Gastroesophageal sphincter (tissue), 4 donors: ENCODE results near the gene CUBN. TPM values are rescaled to one million over a fixed set of nuclear protein-coding genes. Genes with fewer than 3 reads are reported as not detected.

Experiments used
- ATAC-seq: fragments of 150-250 bp; one replicate; pipeline ENCODE4 v1.9.1; 2016; ENCODE audit warnings: mild to moderate bottlenecking, moderate library complexity
- H3K27ac ChIP-seq, 4 donors: fragments of 200-600 bp; sonication (generic) in 3 of 4; 1 replicate in 3 of 4; 2 replicates in 1 of 4; pipeline ENCODE4 v1.5.1; 2016 to 2019
- H3K27me3 ChIP-seq: fragments of 200-600 bp; sonication (generic); one replicate; pipeline ENCODE4 v1.5.1; 2019
- H3K36me3 ChIP-seq, 2 donors: fragments of 200-600 bp; sonication (generic); one replicate each; pipeline ENCODE4 v1.5.1; 2019; ENCODE audit warnings: control low read depth in 1 of 2
- H3K4me1 ChIP-seq, 3 donors: fragments of 200-600 bp; sonication (generic); 1 replicate in 2 of 3; 2 replicates in 1 of 3; pipeline ENCODE4 v1.5.1; 2016 to 2019; ENCODE audit warnings: control low read depth in 2 of 3
- H3K4me3 ChIP-seq, 2 donors: fragments of 200-600 bp; sonication (generic); one replicate each; pipeline ENCODE4 v1.5.1; 2019; ENCODE audit warnings: mild to moderate bottlenecking in 1 of 2, moderate library complexity in 1 of 2
- H3K9me3 ChIP-seq, 3 donors: fragments of 200-600 bp; sonication (generic); one replicate each; pipeline ENCODE4 v1.5.1; 2017 to 2019; ENCODE audit warnings: control low read depth in 2 of 3
- CTCF ChIP-seq, 4 experiments: fragments of 200-600 bp in 2 of 4; fragments of 450-650 bp in 2 of 4; sonication (generic) in 1 of 4; IDR thresholded peaks; one replicate each; pipeline ENCODE4 v1.5.1; 2017 to 2019; ENCODE audit warnings: antibody characterized with exemption in 4 of 4, mild to moderate bottlenecking in 2 of 4, moderate library complexity in 2 of 4
- EP300 ChIP-seq: sonication (generic); formaldehyde crosslinking; IDR thresholded peaks from one replicate; pipeline ENCODE4 v1.6.1; 2017; ENCODE audit warnings: antibody characterized with exemption, mild to moderate bottlenecking
- POLR2A ChIP-seq, 2 donors: fragments of 450-650 bp; IDR thresholded peaks; one replicate each; pipeline ENCODE4 v1.6.1; 2017; ENCODE audit warnings: antibody characterized with exemption in 2 of 2, mild to moderate bottlenecking in 2 of 2, moderate library complexity in 1 of 2
- POLR2AphosphoS5 ChIP-seq: sonication (generic); formaldehyde crosslinking; IDR thresholded peaks from one replicate; pipeline ENCODE4 v1.6.1; 2017; ENCODE audit warnings: antibody characterized with exemption
- WGBS, 2 donors: methylation state at CpG; one replicate each; pipeline ENCODE4 v1.1.5; 2018; ENCODE audit warnings: low coverage in 1 of 2; 5-methylcytosine and 5-hydroxymethylcytosine counted together
- total RNA-seq, 4 donors: library from RNA; depleted of rRNA; stranded (reverse); fragments of >200 nt; gene quantifications; one replicate each; pipeline ENCODE4 v1.1.0, GENCODE V29; 2016

CUBN gene
- total RNA-seq, 4 donors from 2014 or later: 0.37 to 2.8 (median 1.6) TPM

- Histone ChIP-seq H3K27ac (peak overlapping the region in 3 of 4 donors; percentile 24 to 50 (median 36)), H3K4me1 (peaks cover 0 to 35% (median 6%) of the 10 kb centered on the region in 3 donors), H3K4me3 (no peak overlapping the region), H3K36me3 (no peaks in the 10 kb centered on the region), H3K27me3 (no peaks in the 10 kb centered on the region), H3K9me3 (no peaks in the 10 kb centered on the region)
- TF ChIP-seq POLR2A (IDR thresholded peaks at IDR 0.05) (no peak), EP300 (no peak), POLR2AphosphoS5 (no peak), CTCF (IDR thresholded peaks at IDR 0.05) (no peak)
- ATAC-seq: no peak
- 52 to 58% methylated on average over 10 to 11 of the region's 11 CpGs for WGBS, 2 donors
These were observed 162.4 kb downstream of the CUBN start for GRCh38 chr10:16966991-16967865.

DNA sequence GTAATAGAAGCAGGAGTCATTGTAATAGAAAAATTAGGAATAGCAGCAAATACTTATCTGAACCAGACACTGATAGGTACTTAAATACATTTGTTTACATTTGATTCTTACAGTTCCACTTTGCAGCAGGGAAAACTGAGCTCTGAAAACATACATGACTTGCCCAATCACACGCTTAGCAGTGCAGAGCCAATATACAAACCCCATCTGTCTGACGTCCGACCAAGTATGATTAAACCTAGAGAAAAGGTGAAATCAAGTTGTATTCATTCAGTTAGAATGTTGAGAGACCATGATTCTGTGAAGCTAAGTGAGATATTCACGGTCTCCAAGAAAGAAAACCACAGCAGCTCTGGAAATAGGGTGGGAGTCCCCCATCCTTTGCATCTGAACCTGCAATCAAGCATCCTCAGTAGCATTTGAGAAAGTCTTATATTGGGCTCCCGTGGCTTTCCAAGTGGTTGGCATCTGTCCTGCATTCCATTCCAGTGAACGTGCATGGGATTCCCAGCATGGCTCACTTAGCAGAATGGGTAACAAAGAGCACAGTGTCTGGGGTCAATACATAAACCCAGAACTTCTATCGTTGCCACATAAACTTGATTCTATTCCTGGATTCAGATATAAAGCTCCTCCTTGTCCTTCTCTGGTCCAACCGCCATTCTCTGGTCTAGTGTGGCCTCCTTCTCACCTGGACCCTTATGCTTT lies 163.7 kb downstream of the CUBN start:
- H3K9me3 ChIP-seq: no peaks in the 10 kb centered on the region
- no peaks in the 10 kb centered on the region for H3K36me3 ChIP-seq
- H3K4me3 ChIP-seq: no peak overlapping the region
- TF ChIP-seq EP300 (no peak), POLR2A (IDR thresholded peaks at IDR 0.05) (no peak), CTCF (IDR thresholded peaks at IDR 0.05) (no peak), POLR2AphosphoS5 (peak; percentile 48)
- H3K27me3 ChIP-seq: no peaks in the 10 kb centered on the region
- 44 to 45% methylated on average over 8 of the region's 8 CpGs for WGBS, 2 donors
- H3K4me1 ChIP-seq: peaks cover 0 to 35% (median 6%) of the 10 kb centered on the region in 3 donors
- peak overlapping the region in 1 of 4 donors; percentile 41 for H3K27ac ChIP-seq
- ATAC-seq: peak; percentile 50

DNA sequence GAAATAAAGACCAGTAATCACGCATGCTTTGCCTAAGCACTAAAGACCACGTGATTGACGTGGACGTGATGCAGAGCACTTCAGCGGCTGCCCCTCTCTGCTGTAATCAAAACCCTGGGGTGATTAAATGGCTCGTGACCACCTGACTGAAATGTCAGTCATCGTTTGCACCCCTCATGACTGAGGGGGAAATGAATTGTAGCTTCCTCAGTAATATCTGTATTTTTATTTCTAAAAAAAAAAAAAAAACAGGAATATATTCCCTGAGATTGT lies 164.3 kb downstream of the CUBN start:
- H3K9me3 ChIP-seq: no peaks in the 10 kb centered on the region
- H3K27ac ChIP-seq: no peak overlapping the region
- no peak for ATAC-seq
- no peaks in the 10 kb centered on the region for H3K36me3 ChIP-seq
- no peak for TF ChIP-seq POLR2AphosphoS5
- TF ChIP-seq POLR2A (IDR thresholded peaks at IDR 0.05): no peak
- no peak for TF ChIP-seq EP300
- no peak for TF ChIP-seq CTCF (IDR thresholded peaks at IDR 0.05)
- peaks cover 0 to 35% (median 6%) of the 10 kb centered on the region in 3 donors for H3K4me1 ChIP-seq
- H3K4me3 ChIP-seq: no peak overlapping the region
- no peaks in the 10 kb centered on the region for H3K27me3 ChIP-seq
- WGBS, 2 donors: 70 to 88% methylated on average over 7 of the region's 7 CpGs

DNA sequence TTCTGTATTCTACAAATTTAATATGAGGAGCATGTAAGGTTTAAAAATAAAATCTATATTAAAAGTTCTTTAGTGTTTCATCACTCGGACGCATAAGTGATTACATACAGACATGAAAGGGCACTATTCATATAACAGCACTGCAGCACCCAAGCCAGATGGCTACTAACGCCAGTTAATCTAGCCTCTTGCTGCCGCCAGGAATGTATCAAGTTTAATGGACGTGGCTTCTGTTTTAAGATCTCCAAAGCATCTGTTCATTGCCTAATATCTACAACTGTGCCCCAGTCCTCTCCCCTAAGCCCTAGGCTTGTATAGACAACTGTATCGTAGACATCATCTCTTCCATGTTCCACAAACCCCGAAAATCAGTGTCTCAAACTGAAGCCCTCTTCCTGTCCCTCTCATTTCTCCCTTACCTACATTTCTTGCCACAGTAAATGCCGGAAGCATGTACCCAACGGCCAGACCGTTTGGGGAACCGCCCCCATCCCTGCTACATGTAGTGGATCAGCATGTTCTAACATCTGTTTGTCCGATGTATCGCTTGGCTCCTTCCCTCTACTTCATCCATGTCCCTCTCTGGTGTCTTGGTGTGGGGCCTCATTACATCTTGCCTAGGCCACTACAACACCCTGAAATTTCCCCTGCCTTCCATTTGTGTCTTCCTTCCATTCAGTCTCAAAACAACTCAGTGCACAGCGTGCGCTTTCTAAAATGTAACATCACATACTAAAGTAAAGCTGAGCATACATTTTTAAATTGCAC lies 164.9 kb downstream of the CUBN start:
- no peak for ATAC-seq
- Histone ChIP-seq H3K4me3 (no peak overlapping the region), H3K36me3 (no peaks in the 10 kb centered on the region), H3K9me3 (no peaks in the 10 kb centered on the region), H3K27ac (no peak overlapping the region), H3K27me3 (no peaks in the 10 kb centered on the region), H3K4me1 (peaks cover 0 to 35% (median 6%) of the 10 kb centered on the region in 3 donors)
- TF ChIP-seq POLR2A (IDR thresholded peaks at IDR 0.05): no peak
- no peak for TF ChIP-seq CTCF (IDR thresholded peaks at IDR 0.05)
- no peak for TF ChIP-seq EP300
- no peak for TF ChIP-seq POLR2AphosphoS5
- 79 to 81% methylated on average over 10 to 15 of the region's 15 CpGs for WGBS, 2 donors
